Aorta (tissue), 5 donors: ENCODE data around the gene ZFP37. TPM values are rescaled to one million over a fixed set of nuclear protein-coding genes. Genes with fewer than 3 reads are reported as not detected.
A peak's percentile ranks its signal among the peaks of the same experiment; 100 is the strongest.
"Not testable (repeated sequence)": the region's sequence is repeated elsewhere in the genome, so short reads cannot be mapped to it uniquely, and the experiment has no call there.

Experiments used
- ATAC-seq: fragments of 200-7000 bp; cut with Tn5 transposase; one replicate; pipeline ENCODE4 v1.9.1; 2022; ENCODE audit warnings: moderate library complexity; ENCODE audit not compliant: low FRiP score
- DNase-seq, 2 donors: peaks; one replicate each; pipeline ENCODE4 v3.0.0-alpha.2; 2020
- H3K27ac ChIP-seq, 2 donors: one replicate each; pipeline ENCODE4 v1.5.1; 2013; ENCODE audit warnings: low read length in 2 of 2, mild to moderate bottlenecking in 2 of 2, moderate library complexity in 2 of 2, control low read depth in 1 of 2, inconsistent platforms in 1 of 2, low read depth in 1 of 2
- H3K27me3 ChIP-seq, 2 donors: one replicate each; pipeline ENCODE4 v1.6.1; 2013; ENCODE audit warnings: control low read depth in 1 of 2, low read length in 1 of 2, mild to moderate bottlenecking in 1 of 2, moderate library complexity in 1 of 2; ENCODE audit not compliant: insufficient read depth in 2 of 2, control insufficient read depth in 1 of 2
- H3K36me3 ChIP-seq, 2 donors: one replicate each; pipeline ENCODE4 v1.6.1; 2013; ENCODE audit warnings: control low read depth in 1 of 2, low read length in 1 of 2, mild to moderate bottlenecking in 1 of 2; ENCODE audit not compliant: insufficient read depth in 2 of 2, control insufficient read depth in 1 of 2
- H3K4me1 ChIP-seq, 2 donors: one replicate each; pipeline ENCODE4 v1.6.1; 2013; ENCODE audit warnings: low read length in 2 of 2, control low read depth in 1 of 2, mild to moderate bottlenecking in 1 of 2, moderate library complexity in 1 of 2; ENCODE audit not compliant: insufficient read depth in 2 of 2, control insufficient read depth in 1 of 2
- H3K4me3 ChIP-seq, 2 donors: one replicate each; pipeline ENCODE4 v1.5.1; 2013; ENCODE audit warnings: low read length in 2 of 2, control low read depth in 1 of 2, mild to moderate bottlenecking in 1 of 2
- H3K9me3 ChIP-seq: one replicate; pipeline ENCODE4 v1.6.1; 2013; ENCODE audit warnings: mild to moderate bottlenecking, low read length; ENCODE audit not compliant: control insufficient read depth
- WGBS, 2 donors: extraction: QIAGEN DNeasy Blood & Tissue Kit; methylation state at CpG; one replicate each; pipeline ENCODE4 v1.1.7; 2013; 5-methylcytosine and 5-hydroxymethylcytosine counted together
- intact Hi-C, 2 donors: fragments of 100-400 bp; cut with DNase I; formaldehyde crosslinking; loops; one replicate each; pipeline versions ENCODE4 v1.14.2 to v1.15.0; 2022
- long read RNA-seq, 2 donors: library from polyadenylated mRNA; unstranded; transcript quantifications; one replicate each; pipeline ENCODE4 v2.0.0, GENCODE V29; 2020 to 2021
- polyA plus RNA-seq, 2 donors: library from polyadenylated mRNA; stranded (reverse); fragments of 200-250 nt; gene quantifications; one replicate each; pipeline ENCODE4 v1.2.3, GENCODE V29; 2013
- total RNA-seq, 2 donors: library from RNA; stranded (reverse); fragmentation: NEBNext Ultra II Directional; extraction: Animal tissue kit (Norgen Biotek cat#: 25700); gene quantifications; one replicate each; pipeline ENCODE4 v1.2.1, GENCODE V29; 2021
- donor health status: healthy with polysubstance abuse.
- donor health status: Bipolar disorder and iron deficiency.
- donor health status: DM: no; HTN: no; CAD: no.
- donor health status: DM: no; HTN: no; CAD: no.
- donor health status: DM: yes; HTN: yes; CAD: no.

Gene ZFP37
- total RNA-seq (1 to 10 TPM; 4.5 to 6.8 TPM), polyA plus RNA-seq (1 to 10 TPM in 1 of 2 donors, under 1 TPM in 1; 0.75 to 2.0 TPM)
- long read RNA-seq, donor 1, full-length matches to known transcripts: 4 of 4 reads
- long read RNA-seq, donor 1, partial matches to known transcripts: 0 of 4 reads
- long read RNA-seq, donor 1, other reads (novel, unspliced or antisense): 0 of 4 reads
- long read RNA-seq, donor 2, full-length matches to known transcripts: 3 of 3 reads
- long read RNA-seq, donor 2, partial matches to known transcripts: 0 of 3 reads
- long read RNA-seq, donor 2, other reads (novel, unspliced or antisense): 0 of 3 reads

- peaks cover 0 to 6% of the 10 kb centered on the region in 2 donors for H3K27me3 ChIP-seq
- H3K4me3 ChIP-seq: peak within 1 kb of the TSS; percentile 65 to 88
- H3K9me3 ChIP-seq: peaks cover 18% of the 10 kb centered on the region
- peaks cover 2 to 4% of the 10 kb centered on the region in 2 donors for H3K36me3 ChIP-seq
- DNase-seq: peak; percentile 96 to 97
- peak; percentile 99 for ATAC-seq
- 1 to 2% methylated on average over 62 of the region's 62 CpGs for WGBS, 2 donors
- intact Hi-C loops: no loop called here
- no peak within 1 kb of the TSS for H3K27ac ChIP-seq
- no peaks in the 10 kb centered on the region for H3K4me1 ChIP-seq
Measured at GRCh38 chr9:113056191-113057106, at the start of gene ZFP37. Gene ZFP37, minus strand, starts transcription at chr9:113056724. Its CDS starts 36 bp downstream, at chr9:113056688.

- no CpG with 5 or more reads among the region's 6 CpGs for WGBS, 2 donors
- intact Hi-C loops, DNase-seq, H3K4me3 ChIP-seq, H3K36me3 ChIP-seq, H3K27ac ChIP-seq, ATAC-seq, H3K9me3 ChIP-seq, H3K27me3 ChIP-seq, H3K4me1 ChIP-seq: not testable (repeated sequence)
Measured at GRCh38 chr9:113105345-113105744, 48.8 kb upstream of the ZFP37 start.

- Histone ChIP-seq H3K4me3 (peak overlapping the region in 1 of 2 donors; percentile 8), H3K9me3 (peaks cover 6% of the 10 kb centered on the region), H3K27ac (no peak overlapping the region), H3K27me3 (peaks cover 0 to 2% of the 10 kb centered on the region in 2 donors), H3K36me3 (no peaks in the 10 kb centered on the region), H3K4me1 (no peaks in the 10 kb centered on the region)
- intact Hi-C loops: loop anchor here in 1 of 2 donors (10.0 kb wide), 1 partner anchor 49 kb away; no protein-coding TSS in a partner anchor
- DNase-seq (no peak), ATAC-seq (no peak)
- 53 to 61% methylated on average over 2 of the region's 2 CpGs for WGBS, 2 donors
Measured at GRCh38 chr9:113095561-113095960, 39.0 kb upstream of the ZFP37 start.

DNA sequence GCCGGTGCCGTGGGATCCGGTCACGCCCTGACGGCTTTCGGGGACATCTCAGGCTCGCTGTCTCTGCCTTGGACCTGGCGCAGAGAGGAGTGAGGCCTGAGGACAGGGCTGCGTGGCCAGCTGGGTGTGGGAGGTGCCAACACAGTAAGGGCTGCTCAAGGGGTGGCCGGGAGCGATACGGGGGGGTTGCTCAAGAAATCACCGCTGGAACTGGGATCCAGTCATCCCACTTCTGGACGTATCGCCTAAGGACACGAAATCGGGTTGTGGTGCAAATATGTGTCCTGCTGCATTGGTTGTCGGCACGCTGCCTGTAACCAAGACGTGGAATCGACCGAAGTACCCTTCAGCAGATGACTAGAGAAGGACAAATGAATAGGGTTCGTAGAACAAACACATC is 33.4 kb upstream of the ZFP37 start:
- not testable (repeated sequence) for H3K9me3 ChIP-seq, H3K36me3 ChIP-seq, H3K4me1 ChIP-seq, H3K4me3 ChIP-seq, H3K27me3 ChIP-seq, H3K27ac ChIP-seq, DNase-seq
- ATAC-seq: peak; percentile 36
- WGBS, 2 donors: 38 to 60% methylated on average over 15 to 16 of the region's 23 CpGs
- intact Hi-C loops: loop anchor here in 1 of 2 donors (10.0 kb wide), 1 partner anchor 55 kb away; no protein-coding TSS in a partner anchor

DNA sequence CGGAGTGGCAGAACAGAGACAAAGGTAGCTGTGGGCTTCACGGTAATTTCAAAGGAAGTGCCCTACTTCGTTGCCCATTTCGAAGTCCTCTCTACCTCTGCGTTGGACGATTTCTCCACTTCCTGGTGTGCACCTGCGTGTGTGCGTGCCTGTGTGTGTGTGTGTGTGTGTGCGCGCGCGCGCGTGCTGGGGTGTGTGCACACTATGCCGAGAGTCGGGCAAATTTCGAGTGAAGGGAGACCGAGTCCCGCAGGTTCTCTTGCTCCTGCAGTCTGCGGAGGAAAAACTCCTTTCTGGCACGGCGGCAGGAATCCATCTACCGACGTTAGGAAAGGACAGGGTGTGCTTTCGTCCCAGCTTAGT is 32.6 kb upstream of the ZFP37 start:
- H3K4me1 ChIP-seq, H3K4me3 ChIP-seq, H3K9me3 ChIP-seq, H3K36me3 ChIP-seq, H3K27ac ChIP-seq, H3K27me3 ChIP-seq, ATAC-seq, DNase-seq, intact Hi-C loops: not testable (repeated sequence)
- WGBS, 2 donors: 16 to 30% methylated on average over 6 to 13 of the region's 25 CpGs

DNA sequence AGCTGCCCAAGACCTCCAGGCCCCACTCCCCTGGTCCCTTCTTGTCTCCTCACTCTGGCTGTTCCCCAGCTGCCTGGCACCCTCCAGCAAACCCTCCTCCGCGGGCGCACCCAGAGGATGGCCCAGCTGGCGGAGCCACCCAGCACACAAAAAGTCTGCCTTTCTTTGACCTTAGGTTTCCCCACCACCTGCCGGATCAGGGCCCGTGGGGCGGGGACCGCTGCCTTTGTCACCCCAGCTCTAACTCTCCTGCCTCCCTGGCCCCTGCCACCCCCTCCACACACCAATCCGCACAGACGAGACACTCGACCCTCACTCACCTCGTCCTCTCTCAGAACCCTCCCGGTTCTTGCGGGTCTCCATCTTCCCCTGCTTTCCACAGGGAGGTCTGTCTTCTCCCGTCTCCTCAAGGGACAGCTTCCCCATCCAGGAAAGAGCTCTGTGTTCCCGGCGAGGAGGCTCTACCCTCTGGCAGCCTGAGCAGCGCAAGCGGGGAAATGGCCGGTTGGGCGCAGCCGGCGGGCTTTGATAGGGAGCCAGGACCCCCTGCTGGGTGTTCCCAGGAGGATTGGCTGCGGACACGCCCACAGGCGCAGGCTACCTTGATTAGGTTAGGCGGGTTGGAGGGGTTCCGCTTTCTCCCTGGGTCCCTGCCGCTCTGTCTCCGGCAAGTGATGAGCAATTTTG is 32.1 kb upstream of the ZFP37 start:
- H3K4me1 ChIP-seq, H3K4me3 ChIP-seq, H3K9me3 ChIP-seq, H3K27ac ChIP-seq, intact Hi-C loops, H3K36me3 ChIP-seq, DNase-seq, ATAC-seq, H3K27me3 ChIP-seq: not testable (repeated sequence)
- WGBS, 2 donors: 7 to 25% methylated on average over 18 to 24 of the region's 30 CpGs

DNA sequence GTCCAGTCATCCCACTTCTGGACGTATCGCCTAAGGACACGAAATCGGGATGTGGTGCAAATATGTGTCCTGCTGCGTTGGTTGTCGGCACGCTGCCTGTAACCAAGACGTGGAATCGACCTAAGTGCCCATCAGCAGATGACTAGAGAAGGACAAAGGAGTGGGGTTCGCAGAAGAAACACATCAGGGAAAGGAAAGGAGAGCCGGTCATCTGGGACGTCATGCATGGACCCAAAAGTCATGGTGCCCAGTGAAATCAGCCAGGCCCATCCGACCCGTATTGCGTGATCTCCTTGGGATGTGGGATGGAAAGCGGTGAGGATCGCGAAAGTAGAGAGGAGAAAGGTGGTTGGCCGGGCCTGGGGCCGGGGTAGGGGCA is 6.4 kb upstream of the ZFP37 start:
- ATAC-seq, H3K27me3 ChIP-seq, intact Hi-C loops, H3K27ac ChIP-seq, H3K36me3 ChIP-seq, H3K4me1 ChIP-seq, H3K4me3 ChIP-seq: not testable (repeated sequence)
- WGBS, 2 donors: 28 to 74% methylated on average over 17 to 18 of the region's 20 CpGs
- peaks cover 10% of the 10 kb centered on the region for H3K9me3 ChIP-seq
- DNase-seq: peak; percentile 56 to 71

GRCh38 chr9:113062256-113062931 is 5.9 kb upstream of the ZFP37 start:
- H3K9me3 ChIP-seq: peaks cover 10% of the 10 kb centered on the region
- peak in 1 of 2 donors; percentile 62 for DNase-seq
- H3K36me3 ChIP-seq, H3K4me1 ChIP-seq, H3K4me3 ChIP-seq, H3K27me3 ChIP-seq, H3K27ac ChIP-seq, ATAC-seq, intact Hi-C loops: not testable (repeated sequence)
- WGBS, 2 donors: 15 to 63% methylated on average over 41 of the region's 44 CpGs
